Activated CD8-positive, alpha-beta T cell treated with anti-CD3 and anti-CD28 coated beads, Interleukin-2, amount 10 ng/mL, durations not matched to agents 7 days and 5 days (primary cell): Measurements from ENCODE around the gene RSPO3. TPM values are rescaled to one million over a fixed set of nuclear protein-coding genes. Genes with fewer than 3 reads are reported as not detected.

Experiments used
- ATAC-seq: fragments of 150-1000 bp; cut with Tn5 transposase; one replicate; pipeline ENCODE4 v1.10.0; 2021; ENCODE audit warnings: moderate library complexity
- CTCF ChIA-PET: fragments of 350-600 bp; sonication (Branson Sonifier 250); formaldehyde crosslinking; loops from one replicate; lab custom pipeline; 2021; ENCODE audit warnings: antibody characterized with exemption; lab: Charles Lee
- POLR2A ChIA-PET: fragments of 350-600 bp; sonication (Branson Sonifier 250); formaldehyde crosslinking; loops from one replicate; lab custom pipeline; 2021; ENCODE audit warnings: antibody characterized with exemption; lab: Charles Lee
- DNase-seq: peaks from one replicate; pipeline ENCODE4 v3.0.0-alpha.2; 2020
- H3K27ac Mint-ChIP-seq: one replicate; pipeline ENCODE4 v1.8.0; 2021; ENCODE audit warnings: mild to moderate bottlenecking, mixed read lengths
- H3K27me3 Mint-ChIP-seq: one replicate; pipeline ENCODE4 v1.8.0; 2021; ENCODE audit warnings: low read depth, mixed read lengths
- H3K36me3 Mint-ChIP-seq: one replicate; pipeline ENCODE4 v1.8.0; 2021; ENCODE audit warnings: low read depth, mixed read lengths
- H3K4me1 Mint-ChIP-seq: one replicate; pipeline ENCODE4 v1.8.0; 2021; ENCODE audit warnings: low read depth, mixed read lengths
- H3K4me3 Mint-ChIP-seq: one replicate; pipeline ENCODE4 v1.8.0; 2021; ENCODE audit warnings: mild to moderate bottlenecking, mixed read lengths
- H3K9me3 Mint-ChIP-seq: one replicate; pipeline ENCODE4 v1.8.0; 2022; ENCODE audit warnings: mixed read lengths; ENCODE audit not compliant: insufficient read depth
- total RNA-seq, 2 experiments: library from RNA; stranded (reverse); gene quantifications; one replicate each; pipeline ENCODE4 v1.2.3, GENCODE V29; 2021

RSPO3 gene
- total RNA-seq, 2 experiments from 2014 or later, result not detected

- ChIA-PET POLR2A (no interaction called here), CTCF (no interaction called here)
- Mint-ChIP-seq H3K27ac (no peak overlapping the region), H3K4me3 (no peak overlapping the region), H3K27me3 (peaks cover 5% of the 10 kb centered on the region), H3K9me3 (no peaks in the 10 kb centered on the region), H3K4me1 (no peaks in the 10 kb centered on the region), H3K36me3 (no peaks in the 10 kb centered on the region)
- DNase-seq, result no peak
- ATAC-seq, result no peak
These were observed 54.9 kb downstream of the RSPO3 start for GRCh38 chr6:127173156-127173940.

- H3K36me3 Mint-ChIP-seq, result no peaks in the 10 kb centered on the region
These were observed 57.7 kb downstream of the RSPO3 start for GRCh38 chr6:127176146-127176545.

DNA sequence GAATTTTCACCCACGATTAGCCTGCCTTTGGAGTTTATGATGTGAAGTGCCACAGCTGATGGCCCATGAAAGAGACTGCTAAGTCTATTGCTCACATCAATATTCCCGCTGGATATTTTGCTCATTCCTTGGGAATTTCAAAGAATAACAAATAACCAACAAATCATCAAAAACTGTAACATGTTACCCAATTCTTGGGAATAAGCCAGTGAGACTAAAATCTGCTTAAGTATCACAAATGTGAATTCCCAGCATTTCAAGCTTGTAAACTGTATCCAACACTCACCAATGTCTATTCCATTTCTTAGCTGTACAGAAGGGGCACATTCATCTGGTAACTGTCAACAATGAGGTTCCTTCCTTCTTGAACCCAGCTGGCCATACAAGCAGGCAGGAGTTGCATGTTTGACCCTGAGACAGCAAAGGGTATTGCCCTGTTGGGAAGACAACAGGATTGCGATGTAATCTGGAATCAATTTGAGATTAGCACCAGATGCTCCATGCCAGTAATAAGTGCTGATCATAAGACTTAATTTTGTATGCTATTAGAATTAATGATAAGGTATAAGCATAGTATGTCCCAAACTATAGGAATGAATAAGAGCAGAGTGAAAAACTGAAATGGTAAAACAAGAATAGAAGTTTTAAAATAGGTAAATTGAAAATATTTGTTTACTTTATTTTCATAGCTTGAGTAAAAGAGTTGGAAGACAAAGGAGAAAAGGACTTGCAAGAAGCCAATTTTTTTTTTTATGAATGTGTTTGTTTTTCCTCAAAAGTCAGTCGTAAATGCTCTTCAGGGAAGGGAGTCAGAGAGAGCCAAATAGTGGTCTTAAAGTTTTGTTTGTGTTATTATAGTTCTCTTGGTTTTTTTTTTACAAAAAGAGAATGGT is 58.8 kb downstream of the RSPO3 start:
- Mint-ChIP-seq H3K27ac (no peak overlapping the region), H3K4me3 (no peak overlapping the region), H3K27me3 (peaks cover 14% of the 10 kb centered on the region), H3K9me3 (no peaks in the 10 kb centered on the region), H3K36me3 (no peaks in the 10 kb centered on the region), H3K4me1 (no peaks in the 10 kb centered on the region)
- ChIA-PET CTCF (interaction anchor here (0.6 kb wide), 1 partner anchor 1022 kb away, joined by 3 read pairs; no protein-coding TSS in a partner anchor), POLR2A (interaction anchor here (0.6 kb wide), 1 partner anchor 87 kb away, joined by 3 read pairs; no protein-coding TSS in a partner anchor)
- DNase-seq (no peak), ATAC-seq (no peak)

More at GRCh38 chr6:127176146-127176545, 57.7 kb downstream of the RSPO3 start:
- Mint-ChIP-seq H3K4me1 (no peaks in the 10 kb centered on the region), H3K9me3 (no peaks in the 10 kb centered on the region), H3K27me3 (peaks cover 13% of the 10 kb centered on the region), H3K4me3 (no peak overlapping the region), H3K27ac (no peak overlapping the region)
- POLR2A ChIA-PET, result no interaction called here
- DNase-seq (no peak), ATAC-seq (no peak)
- CTCF ChIA-PET, result no interaction called here

DNA sequence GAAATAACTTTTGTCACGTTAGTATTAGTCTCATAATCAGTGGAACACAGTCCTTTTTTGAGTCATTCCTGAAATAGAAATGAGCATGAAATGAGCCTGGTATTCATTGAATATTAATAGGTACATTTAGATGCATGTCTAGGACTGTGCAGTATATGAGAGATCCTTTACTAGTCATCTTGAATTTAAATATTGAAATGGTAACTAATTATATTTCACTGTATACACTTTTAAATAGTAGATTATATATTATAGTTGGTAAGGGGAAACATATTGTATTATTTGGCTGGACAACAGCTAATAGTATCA is 59.4 kb downstream of the RSPO3 start:
- H3K4me3 Mint-ChIP-seq, result no peak overlapping the region
- H3K36me3 Mint-ChIP-seq, result no peaks in the 10 kb centered on the region
- no peaks in the 10 kb centered on the region for H3K4me1 Mint-ChIP-seq
- ChIA-PET POLR2A (interaction anchor here (0.6 kb wide), 1 partner anchor 86 kb away, joined by 3 read pairs; no protein-coding TSS in a partner anchor), CTCF (interaction anchor here (0.6 kb wide), 1 partner anchor 1021 kb away, joined by 3 read pairs; no protein-coding TSS in a partner anchor)
- no peaks in the 10 kb centered on the region for H3K9me3 Mint-ChIP-seq
- H3K27me3 Mint-ChIP-seq, result peaks cover 17% of the 10 kb centered on the region
- no peak overlapping the region for H3K27ac Mint-ChIP-seq
- no peak for ATAC-seq
- no peak for DNase-seq

GRCh38 chr6:127178746-127179145 is 60.3 kb downstream of the RSPO3 start:
- Mint-ChIP-seq H3K4me1 (no peaks in the 10 kb centered on the region), H3K27ac (no peak overlapping the region), H3K27me3 (peaks cover 17% of the 10 kb centered on the region), H3K4me3 (no peak overlapping the region), H3K36me3 (no peaks in the 10 kb centered on the region), H3K9me3 (no peaks in the 10 kb centered on the region)
- DNase-seq, result no peak
- POLR2A ChIA-PET, result no interaction called here
- CTCF ChIA-PET, result no interaction called here
- ATAC-seq, result no peak

DNA sequence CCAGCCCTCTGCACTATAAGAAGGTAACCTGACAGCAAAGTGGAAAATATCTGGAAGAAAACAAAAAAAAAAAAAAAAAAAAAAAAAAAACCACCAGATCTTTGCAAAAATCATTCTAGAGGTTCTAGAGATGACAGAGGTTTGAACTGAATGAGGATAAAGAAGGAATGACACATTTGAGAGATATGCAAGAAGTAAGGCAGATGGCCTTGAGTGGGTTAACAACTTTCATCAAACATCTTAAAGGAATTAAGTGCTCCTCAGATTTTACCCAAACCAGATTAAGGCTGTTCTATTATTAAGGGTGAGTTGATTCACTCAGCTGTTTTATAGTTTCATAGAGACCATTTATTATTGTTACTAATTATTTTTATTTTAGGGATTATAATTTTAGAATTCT is 62.0 kb downstream of the RSPO3 start:
- no peaks in the 10 kb centered on the region for H3K4me1 Mint-ChIP-seq
- POLR2A ChIA-PET, result no interaction called here
- H3K27me3 Mint-ChIP-seq, result peaks cover 17% of the 10 kb centered on the region
- DNase-seq (no peak), ATAC-seq (no peak)
- no peak overlapping the region for H3K4me3 Mint-ChIP-seq
- CTCF ChIA-PET, result no interaction called here
- H3K27ac Mint-ChIP-seq, result no peak overlapping the region
- H3K9me3 Mint-ChIP-seq, result no peaks in the 10 kb centered on the region
- no peaks in the 10 kb centered on the region for H3K36me3 Mint-ChIP-seq

- ChIA-PET POLR2A (no interaction called here), CTCF (no interaction called here)
- peaks cover 18% of the 10 kb centered on the region for H3K27me3 Mint-ChIP-seq
- DNase-seq (no peak), ATAC-seq (no peak)
- H3K9me3 Mint-ChIP-seq, result no peaks in the 10 kb centered on the region
- no peak overlapping the region for H3K4me3 Mint-ChIP-seq
- no peaks in the 10 kb centered on the region for H3K36me3 Mint-ChIP-seq
- H3K27ac Mint-ChIP-seq, result no peak overlapping the region
- no peaks in the 10 kb centered on the region for H3K4me1 Mint-ChIP-seq
These were observed 64.0 kb downstream of the RSPO3 start for GRCh38 chr6:127182501-127182900.

DNA sequence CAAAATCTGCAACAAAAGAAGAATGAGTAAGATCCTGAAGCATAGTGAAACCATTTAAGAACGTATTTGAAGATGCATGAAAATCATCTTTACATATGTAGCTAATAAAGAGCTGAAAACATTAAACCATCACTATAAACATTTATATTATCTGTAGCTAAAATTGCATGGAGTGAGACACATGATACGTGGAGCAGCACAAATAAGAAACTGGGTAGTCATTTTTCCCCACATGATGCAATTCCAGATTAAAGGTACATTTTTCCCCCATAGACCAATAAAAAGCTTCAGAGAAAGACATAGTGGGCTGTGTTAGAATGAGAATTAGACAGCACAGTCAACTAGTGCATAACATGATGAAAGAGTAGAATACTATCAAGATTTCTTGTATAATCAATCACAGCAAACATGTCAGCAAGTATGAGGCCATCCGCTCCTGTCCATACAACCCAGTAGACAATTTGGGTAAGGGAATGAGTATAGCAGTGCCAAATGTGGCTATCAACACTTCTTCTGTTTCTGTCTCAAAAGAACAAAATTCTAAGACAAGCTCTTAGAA is 67.0 kb downstream of the RSPO3 start:
- ATAC-seq (no peak), DNase-seq (no peak)
- H3K9me3 Mint-ChIP-seq, result no peaks in the 10 kb centered on the region
- no peak overlapping the region for H3K4me3 Mint-ChIP-seq
- no peaks in the 10 kb centered on the region for H3K4me1 Mint-ChIP-seq
- H3K36me3 Mint-ChIP-seq, result no peaks in the 10 kb centered on the region
- H3K27me3 Mint-ChIP-seq, result peaks cover 9% of the 10 kb centered on the region
- H3K27ac Mint-ChIP-seq, result no peak overlapping the region
- ChIA-PET CTCF (interaction anchor here (1.2 to 2.6 kb wide), 4 partner anchors 11 to 353 kb away, joined by 5 to 19 read pairs (median 6); partner anchors contain the start of gene RNF146), POLR2A (no interaction called here)

DNA sequence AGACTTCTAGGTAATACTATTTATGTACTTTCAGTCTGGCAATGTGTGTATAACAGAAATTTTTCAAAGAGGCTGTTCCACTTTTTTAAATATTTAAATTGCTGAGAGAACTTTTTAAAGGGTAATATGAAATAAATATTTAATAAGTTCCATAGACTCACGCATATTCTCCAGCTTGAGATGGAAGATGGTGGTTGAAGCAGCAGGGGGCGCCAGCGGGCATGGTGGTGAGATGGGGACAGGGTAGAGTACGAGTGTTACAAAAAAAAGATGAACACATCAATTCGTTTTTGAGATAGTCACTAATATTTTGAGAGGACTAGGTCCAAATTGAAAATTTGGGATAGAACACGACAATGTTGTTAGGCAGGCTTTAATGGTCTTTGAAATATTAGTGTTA is 68.4 kb downstream of the RSPO3 start:
- H3K27me3 Mint-ChIP-seq, result peaks cover 6% of the 10 kb centered on the region
- CTCF ChIA-PET, result interaction anchor here (0.6 to 2.6 kb wide), 10 partner anchors 12 to 362 kb away, joined by 3 to 19 read pairs (median 4); partner anchors contain the start of gene RNF146
- ATAC-seq, result no peak
- no peaks in the 10 kb centered on the region for H3K4me1 Mint-ChIP-seq
- no peak overlapping the region for H3K27ac Mint-ChIP-seq
- no peaks in the 10 kb centered on the region for H3K9me3 Mint-ChIP-seq
- POLR2A ChIA-PET, result no interaction called here
- no peak overlapping the region for H3K4me3 Mint-ChIP-seq
- DNase-seq, result peak; percentile 71
- H3K36me3 Mint-ChIP-seq, result no peaks in the 10 kb centered on the region

DNA sequence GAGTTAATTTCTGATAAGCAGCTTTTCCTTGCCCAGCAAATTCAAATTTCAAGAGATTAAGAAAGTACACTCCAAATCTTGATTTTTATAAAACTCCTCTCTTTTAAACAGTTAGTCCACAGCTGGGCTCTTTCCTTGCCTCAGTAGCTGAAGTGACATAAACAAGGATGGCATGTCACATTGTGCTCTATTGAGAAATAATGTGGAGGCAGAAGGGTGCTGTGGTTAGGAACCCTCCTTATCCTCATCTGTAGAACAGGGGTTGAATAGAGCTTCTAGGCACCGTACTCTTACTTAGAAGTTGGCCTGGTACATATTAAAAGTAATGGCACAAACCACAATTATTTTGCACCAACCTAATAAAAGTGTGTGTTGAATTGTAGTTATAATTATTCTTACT is 70.3 kb downstream of the RSPO3 start:
- Mint-ChIP-seq H3K36me3 (no peaks in the 10 kb centered on the region), H3K27me3 (peaks cover 6% of the 10 kb centered on the region), H3K4me3 (no peak overlapping the region), H3K4me1 (no peaks in the 10 kb centered on the region), H3K9me3 (no peaks in the 10 kb centered on the region), H3K27ac (no peak overlapping the region)
- DNase-seq, result no peak
- no peak for ATAC-seq
- CTCF ChIA-PET, result interaction anchor here (1.0 to 3.4 kb wide), 2 partner anchors 77 to 350 kb away, joined by 3 to 17 read pairs; partner anchors contain the start of gene RNF146
- POLR2A ChIA-PET, result no interaction called here

- ATAC-seq, result no peak
- Mint-ChIP-seq H3K36me3 (no peaks in the 10 kb centered on the region), H3K4me1 (no peaks in the 10 kb centered on the region), H3K4me3 (no peak overlapping the region), H3K27me3 (peaks cover 7% of the 10 kb centered on the region), H3K27ac (no peak overlapping the region), H3K9me3 (no peaks in the 10 kb centered on the region)
- no peak for DNase-seq
- ChIA-PET CTCF (interaction anchor here (3.4 kb wide), 1 partner anchor 75 kb away, joined by 17 read pairs; the partner anchor contains the start of gene RNF146), POLR2A (no interaction called here)
These were observed 72.1 kb downstream of the RSPO3 start for GRCh38 chr6:127190552-127190951.
